Calu3 (cell line): ENCODE measurements around the gene ERAP2. TPM values are rescaled to one million over a fixed set of nuclear protein-coding genes. Genes with fewer than 3 reads are reported as not detected.

ENCODE experiments used
- BruUV-seq: library from RNA; stranded (reverse); fragments of 400-500 nt; replicated peaks from 2 replicates; lab custom pipeline; 2021; lab: Mats Ljungman, UMichigan
- CTCF ChIA-PET: fragments of 300-600 bp; sonication (Branson Sonifier 250); formaldehyde crosslinking; loops from one replicate; lab custom pipeline; 2022; ENCODE audit warnings: antibody characterized with exemption; lab: Charles Lee
- DNase-seq: peaks from one replicate; pipeline ENCODE4 v3.0.0; 2022
- H3K27ac Mint-ChIP-seq: one replicate; pipeline ENCODE4 v1.8.0; 2022; ENCODE audit warnings: mixed read lengths; ENCODE audit not compliant: unreplicated experiment
- H3K27me3 Mint-ChIP-seq: one replicate; pipeline ENCODE4 v1.8.0; 2022; ENCODE audit warnings: mixed read lengths; ENCODE audit not compliant: unreplicated experiment
- H3K36me3 Mint-ChIP-seq: one replicate; pipeline ENCODE4 v1.8.0; 2022; ENCODE audit warnings: mild to moderate bottlenecking, moderate library complexity, mixed read lengths; ENCODE audit not compliant: insufficient read depth, unreplicated experiment
- H3K4me1 Mint-ChIP-seq: one replicate; pipeline ENCODE4 v1.8.0; 2022; ENCODE audit warnings: mild to moderate bottlenecking, low read depth, mixed read lengths; ENCODE audit not compliant: unreplicated experiment
- H3K4me3 Mint-ChIP-seq: one replicate; pipeline ENCODE4 v1.8.0; 2022; ENCODE audit warnings: mild to moderate bottlenecking, low read depth, moderate library complexity, mixed read lengths; ENCODE audit not compliant: unreplicated experiment
- H3K9me3 Mint-ChIP-seq: one replicate; pipeline ENCODE4 v1.8.0; 2022; ENCODE audit warnings: low read depth, mixed read lengths; ENCODE audit not compliant: unreplicated experiment
- intact Hi-C: fragments of 100-400 bp; cut with micrococcal nuclease; formaldehyde crosslinking; loops from one replicate; pipeline ENCODE4 v1.10.0; 2022; ENCODE audit not compliant: unreplicated experiment
- total RNA-seq: library from RNA; stranded (reverse); gene quantifications from 2 replicates; pipeline ENCODE4 v1.2.3, GENCODE V29; 2022
- TF ChIP-seq, protein P1 (sequence below): fragments of 200-600 bp; IDR thresholded peaks from one replicate; pipeline ENCODE4 v1.8.0; 2022; ENCODE audit warnings: antibody characterized with exemption; ENCODE audit not compliant: unreplicated experiment

ERAP2 gene
- total RNA-seq, 1 experiment from 2014 or later, result 67.7 TPM

GRCh38 chr5:96904054-96904931 is 28.0 kb downstream of the ERAP2 start:
- TF ChIP-seq, protein P1, sequence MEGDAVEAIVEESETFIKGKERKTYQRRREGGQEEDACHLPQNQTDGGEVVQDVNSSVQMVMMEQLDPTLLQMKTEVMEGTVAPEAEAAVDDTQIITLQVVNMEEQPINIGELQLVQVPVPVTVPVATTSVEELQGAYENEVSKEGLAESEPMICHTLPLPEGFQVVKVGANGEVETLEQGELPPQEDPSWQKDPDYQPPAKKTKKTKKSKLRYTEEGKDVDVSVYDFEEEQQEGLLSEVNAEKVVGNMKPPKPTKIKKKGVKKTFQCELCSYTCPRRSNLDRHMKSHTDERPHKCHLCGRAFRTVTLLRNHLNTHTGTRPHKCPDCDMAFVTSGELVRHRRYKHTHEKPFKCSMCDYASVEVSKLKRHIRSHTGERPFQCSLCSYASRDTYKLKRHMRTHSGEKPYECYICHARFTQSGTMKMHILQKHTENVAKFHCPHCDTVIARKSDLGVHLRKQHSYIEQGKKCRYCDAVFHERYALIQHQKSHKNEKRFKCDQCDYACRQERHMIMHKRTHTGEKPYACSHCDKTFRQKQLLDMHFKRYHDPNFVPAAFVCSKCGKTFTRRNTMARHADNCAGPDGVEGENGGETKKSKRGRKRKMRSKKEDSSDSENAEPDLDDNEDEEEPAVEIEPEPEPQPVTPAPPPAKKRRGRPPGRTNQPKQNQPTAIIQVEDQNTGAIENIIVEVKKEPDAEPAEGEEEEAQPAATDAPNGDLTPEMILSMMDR, result no peak
- no peaks in the 10 kb centered on the region for H3K4me1 Mint-ChIP-seq
- H3K36me3 Mint-ChIP-seq, result no peaks in the 10 kb centered on the region
- no peaks in the 10 kb centered on the region for H3K27me3 Mint-ChIP-seq
- H3K4me3 Mint-ChIP-seq, result no peak overlapping the region
- CTCF ChIA-PET, result no interaction called here
- DNase-seq, result no peak
- no peaks in the 10 kb centered on the region for H3K9me3 Mint-ChIP-seq
- no peak overlapping the region for H3K27ac Mint-ChIP-seq
- no TSS peak for BruUV-seq
- intact Hi-C loops, result no loop called here

GRCh38 chr5:96905864-96906263 is 29.6 kb downstream of the ERAP2 start:
- H3K4me1 Mint-ChIP-seq, result no peaks in the 10 kb centered on the region
- H3K27ac Mint-ChIP-seq, result no peak overlapping the region
- BruUV-seq, result no TSS peak
- H3K36me3 Mint-ChIP-seq, result no peaks in the 10 kb centered on the region
- no peaks in the 10 kb centered on the region for H3K9me3 Mint-ChIP-seq
- no peak for DNase-seq
- no peaks in the 10 kb centered on the region for H3K27me3 Mint-ChIP-seq
- no peak overlapping the region for H3K4me3 Mint-ChIP-seq
- CTCF ChIA-PET, result interaction anchor here (0.7 to 1.0 kb wide), 2 partner anchors 15 to 29 kb away, joined by 4 read pairs; partner anchors contain the start of gene ERAP2
- TF ChIP-seq, protein P1, result no peak
- intact Hi-C loops, result no loop called here

DNA sequence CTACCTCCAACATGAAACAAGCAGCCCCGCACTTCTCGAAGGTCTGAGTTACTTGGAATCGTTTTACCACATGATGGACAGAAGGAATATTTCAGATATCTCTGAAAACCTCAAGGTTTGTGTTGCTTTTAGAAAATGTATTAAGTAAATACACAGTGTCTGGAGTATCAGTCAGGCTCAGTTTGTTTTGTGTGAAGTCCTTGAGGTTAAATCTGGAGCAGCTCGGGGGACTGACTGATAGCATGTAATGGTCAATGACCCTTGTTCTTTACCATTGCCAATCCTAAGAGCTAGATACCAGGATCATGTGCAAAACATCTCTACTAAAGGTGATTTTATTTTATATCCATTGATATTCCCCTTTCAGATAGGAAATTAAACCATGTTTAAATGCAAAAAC is 32.7 kb downstream of the ERAP2 start:
- H3K27me3 Mint-ChIP-seq, result no peaks in the 10 kb centered on the region
- no peaks in the 10 kb centered on the region for H3K36me3 Mint-ChIP-seq
- H3K4me1 Mint-ChIP-seq, result no peaks in the 10 kb centered on the region
- H3K9me3 Mint-ChIP-seq, result no peaks in the 10 kb centered on the region
- no peak overlapping the region for H3K4me3 Mint-ChIP-seq
- TF ChIP-seq, protein P1, result no peak
- intact Hi-C loops, result no loop called here
- no peak for DNase-seq
- BruUV-seq, result no TSS peak
- CTCF ChIA-PET, result no interaction called here
- no peak overlapping the region for H3K27ac Mint-ChIP-seq

DNA sequence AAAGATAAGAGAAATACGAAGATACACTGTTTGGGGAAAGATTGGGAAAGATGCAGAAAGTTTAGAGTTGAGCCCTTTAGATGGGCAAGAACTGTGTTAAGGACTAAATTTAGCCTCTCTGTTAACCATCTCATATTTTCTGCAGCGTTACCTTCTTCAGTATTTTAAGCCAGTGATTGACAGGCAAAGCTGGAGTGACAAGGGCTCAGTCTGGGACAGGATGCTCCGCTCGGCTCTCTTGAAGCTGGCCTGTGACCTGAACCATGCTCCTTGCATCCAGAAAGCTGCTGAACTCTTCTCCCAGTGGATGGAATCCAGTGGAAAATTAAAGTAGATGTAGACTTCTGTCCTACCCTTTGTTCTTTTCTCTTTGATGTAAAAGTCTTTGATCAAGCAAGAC is 33.1 kb downstream of the ERAP2 start:
- Mint-ChIP-seq H3K27me3 (no peaks in the 10 kb centered on the region), H3K4me1 (no peaks in the 10 kb centered on the region), H3K27ac (no peak overlapping the region), H3K9me3 (no peaks in the 10 kb centered on the region), H3K36me3 (no peaks in the 10 kb centered on the region), H3K4me3 (no peak overlapping the region)
- TF ChIP-seq, protein P1, result no peak
- intact Hi-C loops, result no loop called here
- DNase-seq, result no peak
- CTCF ChIA-PET, result interaction anchor here (0.7 kb wide), 1 partner anchor 149 kb away, joined by 3 read pairs; no protein-coding TSS in a partner anchor
- no TSS peak for BruUV-seq
